Activated CD8-positive, alpha-beta memory T cell treated with anti-CD3 and anti-CD28 coated beads, Interleukin-2, amount 50 U/mL, for 48 hours (primary cell): ENCODE measurements around the gene SURF1.
"Not testable (repeated sequence)": the region's sequence is repeated elsewhere in the genome, so short reads cannot be mapped to it uniquely, and the experiment has no call there.

Experiments used
- DNase-seq: peaks from one replicate; pipeline ENCODE4 v3.0.0-alpha.2; 2020

The SURF1 gene

DNA sequence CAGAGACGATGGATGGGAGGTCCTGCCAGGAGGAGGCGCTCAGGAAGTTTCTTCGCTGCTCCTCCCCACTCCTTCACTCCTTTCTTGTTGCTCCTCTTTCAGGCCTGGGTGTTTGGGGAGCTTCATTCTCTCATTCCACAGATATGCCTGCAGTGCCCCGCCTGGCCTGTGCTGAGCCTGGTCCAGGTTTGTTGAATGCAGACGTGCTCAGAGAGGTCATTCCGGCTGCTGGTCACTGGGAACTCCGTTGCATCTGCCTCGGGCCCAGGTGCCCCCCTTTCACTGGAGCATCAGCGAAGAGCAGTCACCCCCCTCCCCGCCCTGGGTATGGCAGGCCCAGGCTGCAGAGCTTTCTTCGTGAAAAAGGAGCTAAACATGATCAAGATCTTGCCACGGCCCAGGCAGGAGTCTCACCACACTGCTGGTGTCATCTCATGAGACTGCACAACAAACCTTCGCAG lies 35.8 kb downstream of the SURF1 start:
- peak; percentile 29 for DNase-seq

DNA sequence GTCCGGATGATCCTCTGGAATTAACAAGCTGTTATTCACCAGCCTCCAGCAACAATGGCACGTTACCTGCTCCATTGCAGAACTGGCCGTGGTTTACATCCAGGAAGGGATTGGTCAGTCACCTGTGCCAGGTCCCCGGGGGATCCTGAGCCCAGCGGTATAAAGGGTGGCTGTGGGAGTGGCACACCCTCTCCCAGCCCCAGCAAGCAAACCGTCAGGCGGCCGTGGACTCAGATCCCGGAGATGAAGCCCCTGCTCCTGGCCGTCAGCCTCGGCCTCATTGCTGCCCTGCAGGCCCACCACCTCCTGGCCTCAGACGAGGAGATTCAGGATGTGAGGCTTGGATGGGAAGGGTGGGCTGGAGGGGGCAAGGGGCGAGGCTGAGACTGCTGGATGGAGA lies 38.7 kb downstream of the SURF1 start:
- DNase-seq: not testable (repeated sequence)

DNA sequence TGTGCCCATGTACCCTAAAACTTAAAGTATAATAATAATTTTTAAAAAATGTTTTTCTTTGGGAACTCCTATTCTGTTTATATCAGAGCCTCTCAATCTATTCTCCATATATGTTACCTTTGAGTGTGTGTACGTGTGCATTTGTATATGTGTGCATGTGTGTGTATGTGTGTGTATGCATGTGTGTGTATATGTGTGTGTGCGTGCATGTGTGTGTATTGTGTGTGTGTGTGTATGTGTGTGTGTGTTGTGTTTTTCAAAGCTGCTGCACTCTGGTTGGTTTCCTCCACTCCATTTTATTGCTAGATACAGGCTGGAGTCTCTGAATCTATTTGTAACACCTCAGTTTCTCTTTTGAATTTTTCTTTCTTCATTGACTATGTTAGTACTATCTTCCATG lies 40.3 kb downstream of the SURF1 start:
- no peak for DNase-seq

DNA sequence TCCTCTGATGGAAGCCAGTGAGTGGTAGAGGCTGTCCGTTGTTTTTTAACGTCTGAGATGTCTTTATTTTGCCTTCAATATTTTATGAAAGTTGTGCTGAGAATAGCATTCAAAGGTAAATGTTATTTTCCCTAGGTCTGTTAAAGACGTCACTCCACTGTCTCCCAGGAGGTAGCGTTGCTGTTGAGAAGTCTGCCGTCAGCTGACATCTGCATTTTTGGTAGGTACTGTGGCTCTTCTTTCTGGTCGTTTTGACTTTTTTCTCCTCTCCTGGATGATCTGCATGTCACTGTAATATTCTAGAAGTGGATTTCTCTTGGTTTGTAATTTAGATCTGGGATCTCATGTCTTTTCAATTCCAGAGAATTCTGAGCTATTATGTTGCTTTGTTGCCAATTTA lies 46.7 kb downstream of the SURF1 start:
- DNase-seq: no peak

DNA sequence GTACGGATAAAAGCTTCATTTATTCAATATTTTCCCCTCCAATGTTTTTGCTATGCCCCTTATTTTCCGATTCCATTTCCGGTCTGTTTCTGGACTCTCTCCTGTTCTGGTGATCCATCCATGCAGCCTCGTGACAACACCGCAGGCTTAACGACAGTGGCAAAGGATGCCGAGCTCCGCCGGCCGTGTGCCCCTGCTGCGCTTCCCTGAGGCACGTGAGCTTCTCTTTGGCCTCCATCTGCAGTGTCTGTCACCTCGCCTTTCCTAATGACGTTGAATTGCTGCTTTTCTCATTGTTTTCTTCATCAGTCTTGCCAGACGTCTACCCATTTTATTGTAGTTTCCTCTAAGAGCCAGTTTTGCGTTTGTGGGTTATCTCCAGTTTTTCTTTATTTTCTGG lies 49.0 kb downstream of the SURF1 start:
- DNase-seq: no peak

DNA sequence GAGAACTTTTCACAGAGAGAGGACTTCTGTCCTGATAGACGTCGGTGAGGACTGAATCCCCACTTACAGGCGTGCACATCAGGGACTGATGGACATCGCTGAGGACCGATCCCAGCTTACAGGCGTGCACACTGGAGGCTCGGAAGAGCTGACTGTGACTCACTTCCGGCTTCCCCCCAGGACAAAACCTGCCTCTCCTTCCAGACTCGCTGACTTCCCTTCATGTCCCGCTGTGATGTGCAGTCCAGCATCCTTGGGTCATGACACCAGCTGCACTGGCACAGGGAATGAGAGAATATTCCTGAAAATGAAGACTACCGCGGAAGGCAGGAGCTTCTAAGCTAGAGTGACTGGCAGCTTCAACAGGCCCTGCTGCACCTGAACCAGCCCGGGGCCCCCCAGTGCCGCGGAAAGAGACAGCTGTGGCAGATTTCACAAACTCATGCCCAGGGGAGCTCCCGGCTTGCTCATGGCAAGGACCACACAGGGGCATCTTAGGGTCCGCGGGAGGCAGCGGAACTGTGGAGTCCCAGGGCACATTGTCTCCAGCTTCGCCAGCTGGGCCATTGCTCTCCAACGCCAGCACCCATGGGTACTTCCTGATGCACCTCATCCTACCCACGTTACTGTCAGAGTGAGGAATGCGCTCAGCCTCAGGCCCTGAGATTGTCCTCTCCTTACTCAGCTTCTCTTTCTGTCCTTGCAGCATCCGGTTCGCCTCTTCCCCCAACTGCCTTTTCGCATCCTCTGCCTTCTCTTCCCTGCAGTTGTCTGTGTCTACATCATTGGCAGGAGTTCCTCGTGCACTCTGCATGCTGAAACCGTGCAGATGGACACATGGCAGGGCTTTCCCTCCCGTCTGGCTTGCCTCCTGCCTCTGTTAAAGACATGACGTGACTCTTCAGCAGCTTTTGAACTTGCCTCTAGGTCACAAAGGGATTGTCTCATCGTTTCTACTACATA lies 49.8 kb downstream of the SURF1 start:
- no peak for DNase-seq

DNA sequence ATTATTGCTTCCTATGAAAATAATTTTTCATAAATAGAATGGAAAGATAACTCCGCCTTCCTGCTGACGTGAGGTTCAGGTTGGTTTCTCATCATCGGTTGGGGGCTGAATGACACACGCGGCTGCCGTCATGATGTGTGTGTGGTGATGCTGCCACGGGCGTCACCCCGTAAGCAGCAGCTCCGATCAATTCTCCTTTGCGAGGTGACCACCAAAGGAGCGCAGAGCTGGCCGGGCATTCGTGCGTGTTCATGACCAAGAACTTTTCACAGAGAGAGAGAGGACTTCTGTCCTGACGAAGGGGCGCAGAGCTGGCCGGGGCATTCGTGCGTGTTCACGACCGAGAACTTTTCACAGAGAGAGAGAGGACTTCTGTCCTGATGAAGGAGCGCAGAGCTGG lies 50.6 kb downstream of the SURF1 start:
- no peak for DNase-seq

DNA sequence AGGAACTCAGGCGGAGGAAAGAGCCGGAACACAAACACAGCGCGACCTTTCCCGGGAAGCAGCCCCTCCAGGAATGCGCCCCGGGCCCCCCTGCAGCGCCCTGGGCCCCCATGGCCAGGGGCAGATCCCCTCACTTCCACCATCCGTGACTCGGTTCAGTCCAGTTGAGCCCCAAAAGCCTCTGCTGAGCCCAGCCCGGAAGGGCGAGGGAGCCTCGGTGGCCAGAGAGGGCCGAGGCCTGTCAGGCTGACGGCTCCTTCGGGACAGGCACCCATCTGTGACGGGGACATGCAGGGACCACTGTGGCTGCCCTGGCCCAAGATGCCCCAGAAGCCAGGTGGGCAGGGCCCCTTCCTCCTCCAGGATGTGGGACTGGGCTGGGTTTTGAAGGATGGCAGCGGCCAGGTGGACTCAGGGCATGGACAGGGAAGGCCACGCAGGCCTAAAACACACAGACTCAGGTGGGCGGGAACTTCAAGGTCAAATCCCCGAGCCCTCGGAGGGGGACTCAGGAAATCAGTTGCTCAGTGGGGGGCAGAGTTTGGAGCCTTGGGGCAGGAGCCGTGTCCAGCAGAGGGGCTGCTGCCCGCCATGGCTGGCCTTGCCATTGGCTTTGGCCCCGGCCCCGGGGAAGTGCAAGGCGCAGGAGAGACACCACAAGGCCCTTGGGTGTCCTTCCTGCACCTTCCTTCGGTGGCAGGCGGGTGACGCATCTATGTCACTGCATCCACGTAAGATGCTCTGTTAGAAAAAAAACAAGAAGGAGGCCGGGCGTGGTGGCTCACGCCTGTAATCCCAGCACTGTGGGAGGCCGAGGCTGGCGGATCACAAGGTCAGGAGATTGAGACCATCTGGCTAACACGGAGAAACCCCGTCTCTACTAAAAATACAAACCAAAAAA lies 51.6 kb downstream of the SURF1 start:
- no peak for DNase-seq

DNA sequence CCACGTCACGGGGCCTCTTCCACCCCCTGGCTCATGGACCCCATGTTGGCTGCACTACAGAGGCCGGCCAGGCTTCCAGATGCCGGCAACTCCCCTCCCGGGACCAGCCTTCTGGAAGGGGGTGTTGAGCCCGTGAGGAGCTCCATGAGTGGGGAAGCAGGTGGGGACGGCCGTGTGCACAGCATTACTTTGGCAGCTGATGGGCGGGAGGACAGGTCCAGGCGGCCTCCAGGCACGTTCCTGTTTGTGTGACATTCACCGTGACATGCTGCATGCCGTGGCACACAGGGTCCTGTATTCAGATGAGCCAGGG lies 52.2 kb downstream of the SURF1 start:
- DNase-seq: no peak

DNA sequence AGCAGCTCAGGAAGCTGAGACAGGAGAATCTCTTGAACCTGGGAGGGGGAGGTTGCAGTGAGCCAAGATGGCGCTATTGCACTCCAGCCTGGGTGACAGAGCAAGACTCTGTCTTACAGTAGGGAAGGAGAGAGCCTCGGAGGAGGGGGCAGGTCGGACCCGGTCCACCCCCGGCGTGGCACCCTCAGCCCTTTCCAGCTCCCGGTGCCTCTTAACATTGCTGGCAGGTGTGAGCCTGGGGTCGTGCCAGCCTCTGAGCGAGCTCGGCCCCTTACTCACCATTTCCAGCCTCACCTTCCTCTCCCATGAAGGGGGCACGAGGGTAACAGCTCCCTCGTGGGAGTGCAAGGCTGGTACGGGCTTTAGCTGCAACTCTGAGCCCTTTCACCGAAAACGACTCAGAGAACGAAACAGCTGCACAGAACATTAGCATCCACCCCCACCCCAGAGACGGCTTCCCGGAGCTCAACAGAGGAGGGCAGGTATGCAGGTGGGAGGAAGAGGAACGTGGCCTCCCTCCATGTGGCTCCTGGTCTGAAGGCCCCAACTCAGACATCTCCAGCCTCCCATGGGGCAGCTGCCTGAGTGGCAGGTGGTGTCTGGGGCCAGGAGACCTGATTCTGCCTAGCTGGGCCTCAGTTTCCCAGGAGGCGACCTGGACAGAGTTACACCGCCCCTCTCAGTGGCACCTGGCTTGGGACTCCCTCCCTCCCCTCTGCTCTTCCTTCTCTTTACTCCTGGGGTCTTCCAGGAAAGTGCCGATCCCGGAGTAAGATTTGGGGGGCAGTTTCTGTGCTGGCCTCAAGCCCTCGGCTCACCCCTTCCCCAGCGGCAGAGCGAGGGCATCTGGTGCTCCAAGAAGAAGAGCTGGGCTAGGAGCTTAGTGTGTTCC lies 52.8 kb downstream of the SURF1 start:
- DNase-seq: no peak
